ENCODE data around the gene SECISBP2.
A peak's percentile ranks its signal among the peaks of the same experiment; 100 is the strongest.
"Not testable (repeated sequence)": the region's sequence is repeated elsewhere in the genome, so short reads cannot be mapped to it uniquely, and the experiment has no call there.

SECISBP2 gene

GRCh38 chr9:89318123-89319014 lies at the start of gene SECISBP2:
SECISBP2 (plus strand) TSS chr9:89318500; CDS start chr9:89318577, 77 bp downstream.
- Histone ChIP-seq H3K9me3 (ENCODE audit: insufficient read depth, low read length) (no peaks in the 10 kb centered on the region), H3K4me3 (ENCODE audit: insufficient read depth, low read length, poor library complexity, severe bottlenecking) (peak within 1 kb of the TSS; percentile 91), H3K4me2 (ENCODE audit: low read depth, low read length, poor library complexity, severe bottlenecking) (peak within 1 kb of the TSS; percentile 97), H3K79me2 (ENCODE audit: insufficient read depth, low read length) (peaks cover 70% of the 10 kb centered on the region), H3K36me3 (ENCODE audit: low read length) (peaks cover 42% of the 10 kb centered on the region), H4K20me1 (ENCODE audit: low read depth, low read length) (peaks cover 18% of the 10 kb centered on the region), H3K27ac (ENCODE audit: low read depth, low read length) (peak within 1 kb of the TSS; percentile 92), H3K9ac (ENCODE audit: low read length) (peak within 1 kb of the TSS; percentile 79), H3F3A (ENCODE audit: insufficient read depth) (peaks cover 59% of the 10 kb centered on the region), H3K9me2 (replicated peaks; ENCODE audit: insufficient read depth, low read length) (no peaks in the 10 kb centered on the region), H2AFZ (ENCODE audit: low read depth, low read length, severe bottlenecking) (no peak within 1 kb of the TSS), H3K27me3 (ENCODE audit: low read length) (no peaks in the 10 kb centered on the region)
- TF ChIP-seq EZH2phosphoT487 (conservative IDR thresholded peaks at IDR 0.05; ENCODE audit: low read length) (no peak), CTCF (IDR thresholded peaks at IDR 0.05; ENCODE audit: insufficient read depth, low read length, poor library complexity, severe bottlenecking) (peak; percentile 66)

GRCh38 chr9:89273528-89274279 lies 44.6 kb upstream of the SECISBP2 start:
- H3K9me3 ChIP-seq (ENCODE audit: insufficient read depth, low read length), result peaks cover 14% of the 10 kb centered on the region; the same call in 1 of the 2 replicates
- H3K79me2 ChIP-seq (ENCODE audit: insufficient read depth, low read length), result no peaks in the 10 kb centered on the region
- H4K20me1 ChIP-seq (ENCODE audit: low read depth, low read length), result no peaks in the 10 kb centered on the region
- no peak overlapping the region for H3K27ac ChIP-seq (ENCODE audit: low read depth, low read length)
- H3K4me2 ChIP-seq (ENCODE audit: low read depth, low read length, poor library complexity, severe bottlenecking), result no peak overlapping the region
- H3K9me2 ChIP-seq (replicated peaks; ENCODE audit: insufficient read depth, low read length), result no peaks in the 10 kb centered on the region
- H3F3A ChIP-seq (ENCODE audit: insufficient read depth), result no peaks in the 10 kb centered on the region
- no peak overlapping the region for H3K9ac ChIP-seq (ENCODE audit: low read length)
- no peaks in the 10 kb centered on the region for H3K36me3 ChIP-seq (ENCODE audit: low read length)
- no peak overlapping the region for H3K4me3 ChIP-seq (ENCODE audit: insufficient read depth, low read length, poor library complexity, severe bottlenecking)
- TF ChIP-seq CTCF (IDR thresholded peaks at IDR 0.05; ENCODE audit: insufficient read depth, low read length, poor library complexity, severe bottlenecking) (no peak), EZH2phosphoT487 (conservative IDR thresholded peaks at IDR 0.05; ENCODE audit: low read length) (no peak)
- no peak overlapping the region for H2AFZ ChIP-seq (ENCODE audit: low read depth, low read length, severe bottlenecking)
- no peaks in the 10 kb centered on the region for H3K27me3 ChIP-seq (ENCODE audit: low read length)

- TF ChIP-seq CTCF (IDR thresholded peaks at IDR 0.05; ENCODE audit: insufficient read depth, low read length, poor library complexity, severe bottlenecking) (no peak), EZH2phosphoT487 (conservative IDR thresholded peaks at IDR 0.05; ENCODE audit: low read length) (no peak)
- Histone ChIP-seq H4K20me1 (ENCODE audit: low read depth, low read length) (no peaks in the 10 kb centered on the region), H3K4me3 (ENCODE audit: insufficient read depth, low read length, poor library complexity, severe bottlenecking) (no peak overlapping the region), H3K9me2 (replicated peaks; ENCODE audit: insufficient read depth, low read length) (no peaks in the 10 kb centered on the region), H3K36me3 (ENCODE audit: low read length) (no peaks in the 10 kb centered on the region), H3K9me3 (ENCODE audit: insufficient read depth, low read length) (peaks cover 14% of the 10 kb centered on the region; the same call in 1 of the 2 replicates), H3K9ac (ENCODE audit: low read length) (no peak overlapping the region), H3K27ac (ENCODE audit: low read depth, low read length) (no peak overlapping the region), H3K4me2 (ENCODE audit: low read depth, low read length, poor library complexity, severe bottlenecking) (no peak overlapping the region), H3K27me3 (ENCODE audit: low read length) (no peaks in the 10 kb centered on the region), H3K79me2 (ENCODE audit: insufficient read depth, low read length) (no peaks in the 10 kb centered on the region), H3F3A (ENCODE audit: insufficient read depth) (no peaks in the 10 kb centered on the region), H2AFZ (ENCODE audit: low read depth, low read length, severe bottlenecking) (no peak overlapping the region)
Measured at GRCh38 chr9:89274838-89275237, 43.5 kb upstream of the SECISBP2 start.

GRCh38 chr9:89276040-89276439 lies 42.3 kb upstream of the SECISBP2 start:
- H3F3A ChIP-seq (ENCODE audit: insufficient read depth); H2AFZ ChIP-seq (ENCODE audit: low read depth, low read length, severe bottlenecking); H3K79me2 ChIP-seq (ENCODE audit: insufficient read depth, low read length); H3K4me3 ChIP-seq (ENCODE audit: insufficient read depth, low read length, poor library complexity, severe bottlenecking); H3K4me2 ChIP-seq (ENCODE audit: low read depth, low read length, poor library complexity, severe bottlenecking); H3K9me2 ChIP-seq (replicated peaks; ENCODE audit: insufficient read depth, low read length); H3K27me3 ChIP-seq (ENCODE audit: low read length); H4K20me1 ChIP-seq (ENCODE audit: low read depth, low read length); H3K36me3 ChIP-seq (ENCODE audit: low read length); H3K9ac ChIP-seq (ENCODE audit: low read length); H3K27ac ChIP-seq (ENCODE audit: low read depth, low read length): not testable (repeated sequence)
- peaks cover 14% of the 10 kb centered on the region; the same call in 1 of the 2 replicates for H3K9me3 ChIP-seq (ENCODE audit: insufficient read depth, low read length)

Data from SU-DHL-6 (cell line).